Activated T-cell treated with anti-CD3 and anti-CD28 coated beads, Interleukin-2, amount 50 U/mL, for 4 hours (primary cell): Measurements from ENCODE around the gene GORASP2. TPM values are rescaled to one million over a fixed set of nuclear protein-coding genes. Genes with fewer than 3 reads are reported as not detected.

ENCODE experiments used
- ATAC-seq, 2 donors: fragments of 200-7000 bp; cut with Tn5 transposase; one replicate each; pipeline ENCODE4 v1.10.0; 2021
- DNase-seq: peaks from one replicate; pipeline ENCODE4 v3.0.0-alpha.2; 2020
- H3K27me3 Mint-ChIP-seq: one replicate; pipeline ENCODE4 v1.8.0; 2021; ENCODE audit warnings: low read depth, mixed read lengths
- H3K36me3 Mint-ChIP-seq: one replicate; pipeline ENCODE4 v1.8.0; 2022; ENCODE audit warnings: mixed read lengths; ENCODE audit not compliant: insufficient read depth
- H3K4me1 Mint-ChIP-seq: one replicate; pipeline ENCODE4 v1.8.0; 2021; ENCODE audit warnings: low read depth, mixed read lengths
- H3K4me3 Mint-ChIP-seq: one replicate; pipeline ENCODE4 v1.8.0; 2021; ENCODE audit warnings: mild to moderate bottlenecking, moderate library complexity, mixed read lengths
- H3K9me3 Mint-ChIP-seq: one replicate; pipeline ENCODE4 v1.8.0; 2021; ENCODE audit warnings: mixed read lengths
- total RNA-seq, 3 donors: library from RNA; stranded (reverse); gene quantifications; one replicate each; pipeline ENCODE4 v1.2.1, GENCODE V29; 2021

Gene GORASP2
- total RNA-seq, 3 donors from 2014 or later, result 98.0 to 104 (median 99.4) TPM

DNA sequence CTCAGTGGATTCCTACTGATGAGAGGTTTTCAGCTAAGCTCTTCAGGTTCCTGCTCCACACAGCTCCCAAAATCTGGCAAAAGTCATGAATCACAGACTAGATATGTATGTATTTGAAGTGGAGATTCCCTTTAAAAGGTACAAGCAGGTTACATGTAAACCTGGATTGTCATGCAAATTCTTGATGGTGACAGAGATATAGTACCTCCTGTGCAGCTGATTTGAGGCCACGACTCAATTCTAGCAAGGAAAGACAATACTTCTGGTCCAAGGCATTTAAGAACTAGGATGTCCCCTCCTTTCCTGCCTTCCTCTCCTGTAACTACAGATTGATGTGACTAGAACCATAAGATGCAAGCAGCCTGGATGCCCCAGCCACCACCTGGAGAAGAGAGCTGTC is 55.0 kb downstream of the GORASP2 start:
- H3K4me1 Mint-ChIP-seq, result no peaks in the 10 kb centered on the region

DNA sequence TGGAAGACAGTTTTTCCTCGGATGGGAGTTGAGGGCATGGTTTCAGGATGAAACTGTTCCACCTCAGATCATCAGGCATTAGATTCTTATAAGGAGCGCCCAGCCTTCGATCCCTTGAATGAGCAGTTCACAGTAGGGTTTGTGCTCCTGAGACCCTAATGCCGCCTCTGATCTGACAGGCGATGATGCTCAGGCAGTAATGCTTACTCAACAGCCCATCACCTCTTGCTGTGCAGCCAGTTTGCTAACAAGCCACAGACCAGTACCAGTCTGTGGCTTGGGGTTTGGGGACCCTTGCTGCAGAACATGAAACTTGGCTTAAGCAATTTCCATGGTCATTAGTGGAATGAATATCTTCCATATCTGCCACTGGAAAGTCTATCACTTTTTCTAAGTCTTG is 56.4 kb downstream of the GORASP2 start:
- H3K4me3 Mint-ChIP-seq, result no peak overlapping the region
- DNase-seq (no peak), ATAC-seq (no peak)
- no peaks in the 10 kb centered on the region for H3K4me1 Mint-ChIP-seq
- no peaks in the 10 kb centered on the region for H3K27me3 Mint-ChIP-seq
- no peaks in the 10 kb centered on the region for H3K9me3 Mint-ChIP-seq
- peaks cover 4% of the 10 kb centered on the region for H3K36me3 Mint-ChIP-seq

More for the DNA sequence above, 55.0 kb downstream of the GORASP2 start:
- Mint-ChIP-seq H3K27me3 (no peaks in the 10 kb centered on the region), H3K9me3 (no peaks in the 10 kb centered on the region), H3K36me3 (peaks cover 4% of the 10 kb centered on the region), H3K4me3 (no peak overlapping the region)
- ATAC-seq, result no peak
- DNase-seq, result no peak

DNA sequence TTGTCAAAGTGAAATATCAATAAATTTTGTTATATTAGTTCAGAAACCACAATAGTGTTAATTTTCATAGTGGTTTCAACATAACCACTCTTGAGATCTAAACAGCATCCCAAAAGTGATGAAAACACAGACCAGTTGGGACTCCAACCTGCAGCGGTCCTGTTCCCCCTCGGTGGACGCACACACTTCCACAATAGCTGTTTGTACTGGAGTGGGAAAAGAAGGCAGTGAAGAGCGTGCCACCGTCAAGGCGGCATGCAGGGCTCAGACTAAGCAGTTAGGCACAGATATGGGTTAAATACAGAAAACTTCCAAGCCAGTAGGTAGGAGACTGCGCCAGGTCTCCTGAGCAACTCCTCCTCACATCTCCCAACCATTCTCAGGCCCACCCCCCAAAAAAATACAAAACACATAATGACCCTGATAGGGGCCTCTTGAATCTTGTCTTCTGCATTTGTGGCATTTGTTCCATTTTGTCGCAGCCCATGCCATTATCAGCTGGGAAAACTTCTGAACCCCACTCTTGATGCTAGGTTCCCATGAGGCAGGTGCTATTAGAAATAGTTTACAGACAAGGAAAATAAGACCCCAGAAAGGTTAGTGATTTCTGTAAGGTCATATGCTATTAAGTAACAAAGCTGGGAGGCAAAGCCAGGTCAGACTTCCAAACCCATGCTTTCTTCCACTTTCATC is 57.7 kb downstream of the GORASP2 start:
- H3K4me3 Mint-ChIP-seq, result no peak overlapping the region
- H3K9me3 Mint-ChIP-seq, result no peaks in the 10 kb centered on the region
- H3K4me1 Mint-ChIP-seq, result peaks cover 6% of the 10 kb centered on the region
- ATAC-seq (no peak), DNase-seq (no peak)
- peaks cover 13% of the 10 kb centered on the region for H3K36me3 Mint-ChIP-seq
- H3K27me3 Mint-ChIP-seq, result no peaks in the 10 kb centered on the region

DNA sequence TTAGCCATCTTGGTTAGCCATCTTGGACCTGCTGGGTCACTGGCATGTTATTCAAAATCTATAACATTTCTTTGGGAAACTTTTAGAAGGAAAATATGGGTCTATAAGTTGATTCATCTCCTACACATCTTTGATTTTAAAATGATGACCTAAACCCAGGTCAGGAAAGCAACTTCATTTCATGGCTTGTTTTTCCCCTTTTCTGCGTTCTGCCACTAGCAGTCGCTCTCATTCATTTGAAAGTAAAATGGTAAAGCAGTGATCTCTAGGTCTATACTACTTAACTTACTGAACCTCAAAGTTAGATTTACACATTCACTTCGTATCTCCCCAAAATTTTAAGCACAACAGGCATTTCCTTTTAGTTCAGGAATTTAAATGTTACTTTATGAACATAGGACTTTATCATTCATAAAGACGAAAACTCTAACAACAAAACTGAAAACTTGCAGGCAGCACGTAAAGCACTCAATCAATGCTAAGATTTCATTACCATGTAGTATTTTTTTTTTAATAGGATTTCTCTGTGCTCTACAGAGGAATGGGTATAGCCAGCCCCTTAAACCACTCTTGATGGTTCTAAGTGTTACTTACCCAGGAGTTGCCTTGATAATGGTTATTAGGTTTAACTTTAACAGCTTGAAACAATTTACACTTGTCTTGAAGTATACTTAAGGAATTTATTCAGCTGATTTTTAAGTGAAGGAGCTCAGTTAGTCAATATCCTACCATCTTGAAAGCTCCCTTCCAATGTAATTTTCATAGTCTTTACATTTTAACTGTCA is 62.5 kb downstream of the GORASP2 start:
- Mint-ChIP-seq H3K27me3 (no peaks in the 10 kb centered on the region), H3K36me3 (peaks cover 27% of the 10 kb centered on the region)
- no peak for ATAC-seq

DNA sequence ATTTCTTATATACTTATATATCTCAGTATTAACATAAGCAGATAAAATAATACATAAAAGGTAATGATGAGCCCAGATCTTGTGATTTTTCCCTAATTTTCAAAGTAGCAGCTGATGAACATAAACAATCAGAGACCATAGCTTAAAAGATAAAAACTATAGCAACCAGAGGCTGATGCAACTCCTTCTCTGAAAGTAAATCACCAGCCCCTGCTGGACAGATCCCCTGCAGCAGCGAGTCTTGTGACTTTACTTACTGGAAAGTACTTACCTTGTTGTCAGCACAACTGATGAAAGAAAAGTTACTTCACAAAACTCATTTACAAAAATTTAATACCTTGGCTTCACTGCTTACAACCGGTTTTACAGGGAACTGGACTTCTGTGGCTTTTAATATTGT is 67.3 kb downstream of the GORASP2 start:
- H3K9me3 Mint-ChIP-seq, result no peaks in the 10 kb centered on the region
- no peak for ATAC-seq
- no peaks in the 10 kb centered on the region for H3K27me3 Mint-ChIP-seq
- peaks cover 35% of the 10 kb centered on the region for H3K36me3 Mint-ChIP-seq
- peaks cover 3% of the 10 kb centered on the region for H3K4me1 Mint-ChIP-seq
- H3K4me3 Mint-ChIP-seq, result no peak overlapping the region
- DNase-seq, result no peak

More for the DNA sequence above, 62.5 kb downstream of the GORASP2 start:
- Mint-ChIP-seq H3K4me1 (peaks cover 6% of the 10 kb centered on the region), H3K4me3 (no peak overlapping the region), H3K9me3 (no peaks in the 10 kb centered on the region)
- no peak for DNase-seq

DNA sequence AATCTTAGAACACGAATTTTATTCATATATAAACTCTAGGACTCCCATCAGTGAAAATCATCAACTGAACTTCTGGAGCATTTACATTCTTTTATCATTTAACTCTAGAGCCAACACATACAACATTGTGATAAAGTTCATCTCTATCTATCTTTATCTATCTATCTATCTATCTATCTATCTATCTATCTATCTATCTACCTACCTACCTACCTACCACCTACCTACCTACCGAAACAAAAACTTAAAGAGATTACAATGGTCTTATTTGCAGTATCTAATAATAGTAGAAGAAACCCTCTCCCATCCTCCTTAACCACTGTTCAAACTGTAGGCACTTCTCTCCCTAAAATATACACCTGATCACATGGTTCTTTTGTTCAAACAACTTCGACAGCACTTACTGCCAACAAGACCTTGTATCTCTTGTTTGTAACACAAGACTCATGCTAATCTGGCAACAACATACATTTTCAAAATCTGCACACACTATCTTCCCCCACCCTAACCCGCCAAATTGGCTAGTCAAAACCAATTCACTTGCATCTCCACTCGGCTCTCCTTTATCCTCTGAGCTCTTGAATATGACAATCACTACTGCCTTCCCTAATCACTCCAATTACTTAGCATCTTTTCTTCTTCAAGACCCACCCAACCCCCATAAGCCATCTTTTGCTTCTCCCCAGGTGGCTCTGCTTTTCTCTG is 69.0 kb downstream of the GORASP2 start:
- DNase-seq (no peak), ATAC-seq (no peak)
- Mint-ChIP-seq H3K36me3 (peaks cover 29% of the 10 kb centered on the region), H3K9me3 (no peaks in the 10 kb centered on the region), H3K27me3 (no peaks in the 10 kb centered on the region), H3K4me1 (no peaks in the 10 kb centered on the region), H3K4me3 (no peak overlapping the region)

DNA sequence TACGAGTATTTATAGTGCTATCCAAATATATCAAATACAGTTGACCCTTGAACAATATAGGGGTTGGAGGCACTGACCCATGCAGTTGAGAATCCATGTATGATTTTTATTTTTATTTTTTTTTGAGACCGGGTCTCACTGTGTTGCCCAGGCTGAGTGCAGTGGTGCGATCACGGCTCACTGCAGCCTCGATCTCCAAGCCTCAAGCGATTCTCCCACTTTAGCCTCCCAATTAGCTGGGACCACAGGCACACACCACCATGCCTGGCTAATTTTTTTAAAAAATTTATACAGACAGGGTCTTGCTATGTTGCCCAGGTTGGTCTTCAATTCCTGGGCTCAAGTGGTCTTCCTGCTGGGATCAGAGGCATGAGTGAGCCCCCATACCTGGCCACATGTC is 70.6 kb downstream of the GORASP2 start:
- H3K4me1 Mint-ChIP-seq, result peaks cover 3% of the 10 kb centered on the region
- no peaks in the 10 kb centered on the region for H3K9me3 Mint-ChIP-seq
- ATAC-seq (no peak), DNase-seq (no peak)
- no peaks in the 10 kb centered on the region for H3K27me3 Mint-ChIP-seq
- no peak overlapping the region for H3K4me3 Mint-ChIP-seq
- H3K36me3 Mint-ChIP-seq, result peaks cover 35% of the 10 kb centered on the region

DNA sequence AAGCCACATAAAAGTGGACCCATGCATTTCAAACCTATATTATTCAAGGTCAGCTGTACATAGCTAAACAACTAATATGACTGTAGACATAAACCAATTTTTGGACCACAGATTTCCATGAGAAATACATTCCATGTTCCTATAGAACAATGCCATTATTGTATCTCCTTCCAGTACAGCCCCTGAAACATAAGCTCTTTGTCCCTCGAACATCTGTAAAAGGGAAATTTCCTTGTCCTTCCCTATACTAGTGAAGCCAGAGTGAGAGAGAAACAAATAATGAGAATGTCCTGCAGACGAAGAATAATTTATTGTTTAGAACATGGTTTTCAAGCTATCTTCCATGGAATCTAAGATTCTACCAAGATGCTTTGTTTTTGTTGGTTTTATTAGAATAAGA is 75.3 kb downstream of the GORASP2 start:
- H3K9me3 Mint-ChIP-seq, result no peaks in the 10 kb centered on the region
- peaks cover 6% of the 10 kb centered on the region for H3K4me1 Mint-ChIP-seq
- peaks cover 50% of the 10 kb centered on the region for H3K36me3 Mint-ChIP-seq
- no peaks in the 10 kb centered on the region for H3K27me3 Mint-ChIP-seq
- ATAC-seq (no peak), DNase-seq (no peak)
- no peak overlapping the region for H3K4me3 Mint-ChIP-seq

DNA sequence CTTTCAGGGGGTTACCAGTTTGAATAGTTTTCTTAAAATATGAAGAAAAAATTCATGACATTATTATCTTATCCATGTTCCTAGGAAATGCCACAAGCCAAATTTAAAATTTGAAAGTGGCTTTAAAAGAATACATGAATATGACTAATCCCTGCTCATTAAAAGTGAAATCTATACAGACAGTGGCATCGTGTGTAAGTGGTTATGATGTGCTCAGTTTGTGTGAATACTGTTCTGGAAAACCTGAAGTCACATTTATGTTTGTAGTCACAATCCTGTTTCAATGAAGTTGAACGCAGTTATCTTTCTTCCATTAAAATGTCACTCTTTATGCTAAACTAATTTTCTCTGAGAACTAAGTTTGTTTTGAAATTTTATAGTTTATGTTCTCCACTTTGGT is 75.8 kb downstream of the GORASP2 start:
- DNase-seq (no peak), ATAC-seq (peak in 1 of 2 donors; percentile 30)
- Mint-ChIP-seq H3K4me3 (no peak overlapping the region), H3K4me1 (peaks cover 6% of the 10 kb centered on the region), H3K36me3 (peaks cover 49% of the 10 kb centered on the region), H3K9me3 (no peaks in the 10 kb centered on the region), H3K27me3 (no peaks in the 10 kb centered on the region)

DNA sequence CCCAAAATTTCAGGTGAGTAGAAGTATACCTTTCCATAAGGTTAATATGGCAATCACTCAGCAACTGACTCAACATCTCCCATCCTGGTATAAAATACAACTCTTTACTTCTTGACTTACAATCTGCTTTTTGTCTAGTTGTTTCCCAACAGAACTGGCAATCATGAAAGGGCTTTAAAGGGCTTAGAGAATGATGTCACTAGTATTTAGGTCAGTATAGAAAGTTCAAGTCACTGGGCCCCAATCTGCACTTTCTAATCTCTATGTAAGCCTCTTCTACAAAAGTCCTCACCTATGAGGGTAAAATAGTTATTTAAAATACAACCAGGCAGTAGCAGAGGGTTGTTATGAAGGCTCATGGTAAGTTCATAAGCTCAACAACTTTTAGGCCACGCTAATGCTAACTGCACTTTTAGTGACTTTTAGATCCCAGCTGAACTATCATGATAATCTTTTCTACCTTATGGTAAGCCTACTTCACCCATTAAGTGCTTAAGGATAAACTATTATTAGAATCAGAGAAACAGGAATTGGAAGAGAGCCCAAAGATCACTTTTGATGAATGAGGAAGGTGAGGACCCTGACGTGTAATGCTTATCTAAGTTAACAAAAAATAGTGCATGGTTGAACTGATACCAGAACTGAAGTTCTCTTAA is 79.6 kb downstream of the GORASP2 start:
- ATAC-seq (no peak), DNase-seq (no peak)
- Mint-ChIP-seq H3K4me3 (no peak overlapping the region), H3K27me3 (no peaks in the 10 kb centered on the region), H3K36me3 (peaks cover 46% of the 10 kb centered on the region), H3K4me1 (peaks cover 6% of the 10 kb centered on the region), H3K9me3 (no peaks in the 10 kb centered on the region)

DNA sequence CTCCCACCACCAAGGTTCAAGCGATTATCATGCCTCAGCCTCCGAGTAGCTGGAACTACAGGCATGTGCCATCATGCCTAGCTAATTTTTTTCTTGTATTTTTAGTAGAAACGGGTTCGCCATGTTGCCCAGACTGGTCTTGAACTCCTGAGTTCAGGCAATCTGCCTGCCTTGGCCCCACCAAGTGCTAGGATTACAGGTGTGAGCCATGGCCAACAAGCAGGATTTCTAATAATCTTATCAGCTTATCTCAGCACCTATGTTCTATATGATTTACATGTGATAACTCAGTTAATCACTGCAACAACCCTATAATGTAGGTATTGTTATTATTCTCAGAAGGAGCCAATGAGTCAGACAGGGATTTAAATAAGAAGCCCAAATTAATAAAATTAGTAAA is 80.3 kb downstream of the GORASP2 start:
- Mint-ChIP-seq H3K4me1 (peaks cover 5% of the 10 kb centered on the region), H3K9me3 (no peaks in the 10 kb centered on the region), H3K4me3 (no peak overlapping the region), H3K36me3 (peaks cover 47% of the 10 kb centered on the region), H3K27me3 (no peaks in the 10 kb centered on the region)
- no peak for ATAC-seq
- DNase-seq, result no peak

DNA sequence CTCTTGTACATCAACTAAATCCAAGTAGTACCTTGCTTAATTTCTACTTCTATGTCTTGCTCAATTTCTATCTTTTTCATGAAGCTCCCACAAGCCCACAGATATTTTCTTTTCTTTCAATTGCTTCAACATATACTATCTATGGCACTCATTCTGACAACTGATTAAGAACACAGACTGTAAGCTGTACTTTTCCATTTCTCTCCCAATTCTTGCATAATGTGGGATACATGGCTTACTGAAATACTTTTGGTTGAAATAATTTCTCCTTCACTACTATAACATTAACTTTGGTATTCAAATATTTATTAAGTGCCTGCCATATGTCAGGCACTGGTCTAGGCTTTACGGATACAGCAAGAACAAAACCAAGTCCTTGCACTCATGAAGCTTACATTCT is 84.8 kb downstream of the GORASP2 start:
- H3K9me3 Mint-ChIP-seq, result no peaks in the 10 kb centered on the region
- ATAC-seq (no peak), DNase-seq (no peak)
- H3K4me3 Mint-ChIP-seq, result no peak overlapping the region
- peaks cover 35% of the 10 kb centered on the region for H3K36me3 Mint-ChIP-seq
- H3K4me1 Mint-ChIP-seq, result peaks cover 17% of the 10 kb centered on the region
- no peaks in the 10 kb centered on the region for H3K27me3 Mint-ChIP-seq

DNA sequence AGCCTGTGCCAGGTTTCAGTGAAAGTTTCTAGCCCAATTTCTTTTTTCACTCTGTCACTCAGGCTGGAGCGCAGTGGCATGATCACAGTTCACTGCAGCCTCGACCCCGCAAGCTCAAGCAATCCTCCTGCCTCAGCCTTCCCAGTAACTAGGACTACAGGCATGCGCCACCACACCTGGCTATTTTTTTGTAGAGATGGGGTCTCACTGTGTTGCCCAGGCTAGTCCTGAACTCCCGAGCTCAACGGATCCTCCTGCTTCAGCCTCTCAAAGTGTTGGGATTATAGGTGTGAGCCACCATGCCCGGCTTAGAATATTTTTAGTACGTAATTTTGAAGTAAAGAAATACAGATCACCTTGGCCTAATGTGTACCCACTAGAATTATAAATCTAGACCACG is 87.1 kb downstream of the GORASP2 start:
- Mint-ChIP-seq H3K4me1 (peaks cover 29% of the 10 kb centered on the region), H3K4me3 (no peak overlapping the region), H3K36me3 (peaks cover 30% of the 10 kb centered on the region), H3K27me3 (no peaks in the 10 kb centered on the region), H3K9me3 (no peaks in the 10 kb centered on the region)
- no peak for ATAC-seq
- DNase-seq, result no peak
